ENCODE measurements around the gene ITIH4.

- TF ChIP-seq CTCF (IDR thresholded peaks at IDR 0.05) (no peak), POLR2AphosphoS5 (IDR thresholded peaks at IDR 0.05) (no peak)
Observed at GRCh38 chr3:52836471-52836845, 6.0 kb upstream of the ITIH4 start.
